ENCODE measurements around the gene CUL7.

The CUL7 gene

DNA sequence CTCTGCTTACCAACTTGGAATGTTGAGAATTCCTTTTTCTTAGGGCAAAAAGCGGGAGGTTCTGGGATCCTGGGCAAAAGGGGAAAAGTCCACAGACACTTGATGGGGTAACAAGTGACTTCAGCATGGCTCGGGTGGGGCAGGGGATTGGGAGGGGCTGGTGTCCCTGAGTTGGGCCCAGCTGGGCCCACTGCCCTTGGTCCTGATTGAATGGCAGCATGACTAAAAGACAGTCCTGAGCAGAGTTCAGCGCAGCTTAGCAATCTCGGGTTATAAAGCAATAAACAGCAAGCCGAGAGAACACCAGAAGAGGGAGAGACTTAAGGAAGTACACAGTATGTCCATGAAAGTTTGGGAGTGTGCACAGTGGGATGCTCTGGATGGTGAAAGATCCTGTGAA, 63.7 kb downstream of the CUL7 start:
- no peak overlapping the region for H3K4me3 ChIP-seq (ENCODE audit: low read length)
- DNase-seq (ENCODE audit: low read depth, low spot score) = no peak

DNA sequence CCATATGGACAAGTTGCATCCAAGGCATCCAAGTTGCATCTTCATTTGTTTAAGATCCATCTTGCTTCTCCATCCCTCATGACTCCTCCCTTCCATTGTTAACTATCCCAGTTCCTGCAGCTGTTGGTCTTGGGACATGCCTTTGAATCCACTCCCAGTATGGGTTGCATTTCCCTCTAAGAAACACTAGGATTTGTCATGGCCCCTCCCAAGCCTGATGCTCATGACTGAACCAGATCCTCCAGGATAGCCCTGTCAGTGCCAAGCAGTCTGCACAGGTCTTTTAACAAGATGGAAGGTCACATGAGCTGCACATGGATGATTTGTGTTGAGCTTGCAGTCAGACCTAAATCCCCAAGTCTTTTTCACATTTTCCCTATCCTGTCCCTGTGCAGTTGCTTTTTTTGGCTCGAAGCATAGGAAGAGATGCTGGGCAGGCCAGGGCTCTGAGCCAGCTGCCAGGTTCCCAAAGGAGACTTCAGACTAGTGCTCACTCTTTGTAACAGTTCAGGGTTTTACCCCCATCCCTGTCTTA, 65.1 kb downstream of the CUL7 start:
- no peak for DNase-seq (ENCODE audit: low read depth, low spot score)
- H3K4me3 ChIP-seq (ENCODE audit: low read length) = no peak overlapping the region

Data from Jurkat, Clone E6-1 (cell line).